Measurements from ENCODE around the gene MBNL3. TPM values are rescaled to one million over a fixed set of nuclear protein-coding genes. Genes with fewer than 3 reads are reported as not detected.

Gene MBNL3
- total RNA-seq, 1 donor from 2014 or later, result 3.4 TPM

GRCh38 chrX:132504417-132504816 is 15.6 kb upstream of the MBNL3 start:
- Mint-ChIP-seq H3K4me3 (no peak overlapping the region), H3K36me3 (no peaks in the 10 kb centered on the region), H3K27me3 (ENCODE audit: insufficient read depth, low read depth) (peaks cover 3% of the 10 kb centered on the region), H3K9me3 (no peaks in the 10 kb centered on the region), H3K27ac (no peak overlapping the region), H3K4me1 (peaks cover 25% of the 10 kb centered on the region)
- H3K79me2 ChIP-seq (ENCODE audit: low read depth), result no peaks in the 10 kb centered on the region
- no peaks in the 10 kb centered on the region for H3K4me1 ChIP-seq
- H3K4me3 ChIP-seq, result no peak overlapping the region
- no peaks in the 10 kb centered on the region for H3K9me3 ChIP-seq (ENCODE audit: low read depth)
- H3K27me3 ChIP-seq, result no peaks in the 10 kb centered on the region
- H3K9ac ChIP-seq, result no peak overlapping the region
- H3K27ac ChIP-seq, result no peak overlapping the region
- H3K36me3 ChIP-seq, result no peaks in the 10 kb centered on the region
- H3K4me2 ChIP-seq, result no peak overlapping the region
- H2AFZ ChIP-seq (replicated peaks), result no peak overlapping the region
- no peaks in the 10 kb centered on the region for H3F3A ChIP-seq (ENCODE audit: low read depth)
- TF ChIP-seq EZH2phosphoT487 (IDR thresholded peaks at IDR 0.05), result no peak
- TF ChIP-seq EZH2 (IDR thresholded peaks at IDR 0.05), result no peak
- TF ChIP-seq CTCF (IDR thresholded peaks at IDR 0.05), result no peak
- DNase-seq (ENCODE audit: low spot score), result no peak
- H4K20me1 ChIP-seq (ENCODE audit: low read depth), result no peaks in the 10 kb centered on the region

GRCh38 chrX:132501606-132502005 is 12.8 kb upstream of the MBNL3 start:
- Histone ChIP-seq H4K20me1 (ENCODE audit: low read depth) (no peaks in the 10 kb centered on the region), H3K9ac (no peak overlapping the region), H3K36me3 (no peaks in the 10 kb centered on the region), H3K4me1 (peaks cover 17% of the 10 kb centered on the region), H3K9me3 (ENCODE audit: low read depth) (no peaks in the 10 kb centered on the region), H3K27ac (no peak overlapping the region), H2AFZ (replicated peaks) (no peak overlapping the region), H3K4me2 (no peak overlapping the region), H3K4me3 (no peak overlapping the region), H3F3A (ENCODE audit: low read depth) (peaks cover 14% of the 10 kb centered on the region), H3K79me2 (ENCODE audit: low read depth) (no peaks in the 10 kb centered on the region), H3K27me3 (no peaks in the 10 kb centered on the region)
- Mint-ChIP-seq H3K9me3 (no peaks in the 10 kb centered on the region), H3K27me3 (ENCODE audit: insufficient read depth, low read depth) (peaks cover 7% of the 10 kb centered on the region), H3K36me3 (no peaks in the 10 kb centered on the region), H3K4me1 (peaks cover 52% of the 10 kb centered on the region), H3K27ac (peak overlapping the region; percentile 18), H3K4me3 (no peak overlapping the region)
- no peak for DNase-seq (ENCODE audit: low spot score)
- no peak for TF ChIP-seq CTCF (IDR thresholded peaks at IDR 0.05)
- TF ChIP-seq EZH2phosphoT487 (IDR thresholded peaks at IDR 0.05), result no peak
- no peak for TF ChIP-seq EZH2 (IDR thresholded peaks at IDR 0.05)

GRCh38 chrX:132497432-132497831 is 8.6 kb upstream of the MBNL3 start:
- Histone ChIP-seq H3K27ac (no peak overlapping the region), H3K9ac (no peak overlapping the region), H3K36me3 (no peaks in the 10 kb centered on the region), H3K27me3 (peaks cover 9% of the 10 kb centered on the region), H3K4me2 (peak overlapping the region; percentile 56), H3K79me2 (ENCODE audit: low read depth) (no peaks in the 10 kb centered on the region), H3K4me1 (peaks cover 20% of the 10 kb centered on the region), H3K9me3 (ENCODE audit: low read depth) (no peaks in the 10 kb centered on the region), H4K20me1 (ENCODE audit: low read depth) (no peaks in the 10 kb centered on the region), H2AFZ (replicated peaks) (no peak overlapping the region), H3K4me3 (no peak overlapping the region), H3F3A (ENCODE audit: low read depth) (peaks cover 17% of the 10 kb centered on the region)
- peak overlapping the region; percentile 91 for H3K27ac Mint-ChIP-seq
- H3K27me3 Mint-ChIP-seq (ENCODE audit: insufficient read depth, low read depth), result peaks cover 5% of the 10 kb centered on the region
- no peaks in the 10 kb centered on the region for H3K36me3 Mint-ChIP-seq
- no peak for TF ChIP-seq CTCF (IDR thresholded peaks at IDR 0.05)
- TF ChIP-seq EZH2phosphoT487 (IDR thresholded peaks at IDR 0.05), result peak; percentile 51
- H3K9me3 Mint-ChIP-seq, result no peaks in the 10 kb centered on the region
- H3K4me3 Mint-ChIP-seq, result peak overlapping the region; percentile 24
- H3K4me1 Mint-ChIP-seq, result peaks cover 56% of the 10 kb centered on the region
- peak; percentile 74 for DNase-seq (ENCODE audit: low spot score)
